SHP77 treated with DMSO at 0.1 percent for 48 hours (cell line): ENCODE results near the gene TMEM174.

Experiments used
- DNase-seq: peaks from one replicate; lab custom pipeline; 2025; lab: John Stamatoyannopoulos, UW

TMEM174 gene, protein sequence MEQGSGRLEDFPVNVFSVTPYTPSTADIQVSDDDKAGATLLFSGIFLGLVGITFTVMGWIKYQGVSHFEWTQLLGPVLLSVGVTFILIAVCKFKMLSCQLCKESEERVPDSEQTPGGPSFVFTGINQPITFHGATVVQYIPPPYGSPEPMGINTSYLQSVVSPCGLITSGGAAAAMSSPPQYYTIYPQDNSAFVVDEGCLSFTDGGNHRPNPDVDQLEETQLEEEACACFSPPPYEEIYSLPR

DNA sequence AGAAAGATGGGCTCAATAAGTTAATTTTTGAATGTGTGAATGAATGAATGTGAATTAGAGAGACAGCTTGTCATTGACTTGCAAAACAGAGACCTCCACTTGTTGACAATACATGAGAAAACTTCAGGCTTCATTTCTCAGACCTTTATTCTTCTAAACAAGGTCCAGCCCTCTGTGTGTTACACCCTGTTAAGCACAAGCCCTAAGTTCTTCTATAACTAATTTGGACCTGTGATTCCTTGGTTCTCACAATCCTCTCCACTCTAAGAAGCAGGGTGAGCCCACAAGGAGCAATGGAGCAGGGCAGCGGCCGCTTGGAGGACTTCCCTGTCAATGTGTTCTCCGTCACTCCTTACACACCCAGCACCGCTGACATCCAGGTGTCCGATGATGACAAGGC lies at the start of gene TMEM174:
Gene TMEM174, plus strand, starts transcription at position 243 of the 400 bp plus-strand sequence. Its CDS starts 51 bp downstream, at position 294.
- DNase-seq = no peak

GRCh38 chr5:73125289-73125688 lies 47.7 kb upstream of the TMEM174 start:
- no peak for DNase-seq

DNA sequence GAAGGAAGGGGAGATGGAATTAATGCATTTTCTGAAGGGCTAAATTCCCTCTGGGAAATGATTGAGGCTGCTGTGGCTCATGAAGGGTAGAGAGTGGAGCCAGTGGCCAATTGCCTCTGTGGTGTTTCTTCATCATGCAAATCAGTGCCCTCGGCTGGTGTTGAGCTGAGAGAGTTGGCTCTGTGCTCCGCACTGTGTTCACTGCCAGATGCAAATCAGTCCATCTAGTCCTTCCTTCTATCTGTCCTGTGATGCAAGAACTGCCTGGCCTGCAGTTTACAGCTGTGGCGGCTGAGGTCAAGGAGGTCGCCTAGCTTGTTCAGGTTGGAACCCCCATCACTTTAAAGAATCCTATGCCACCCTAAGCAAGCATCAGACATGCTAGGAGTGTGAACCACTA lies 46.6 kb upstream of the TMEM174 start:
- DNase-seq = no peak

DNA sequence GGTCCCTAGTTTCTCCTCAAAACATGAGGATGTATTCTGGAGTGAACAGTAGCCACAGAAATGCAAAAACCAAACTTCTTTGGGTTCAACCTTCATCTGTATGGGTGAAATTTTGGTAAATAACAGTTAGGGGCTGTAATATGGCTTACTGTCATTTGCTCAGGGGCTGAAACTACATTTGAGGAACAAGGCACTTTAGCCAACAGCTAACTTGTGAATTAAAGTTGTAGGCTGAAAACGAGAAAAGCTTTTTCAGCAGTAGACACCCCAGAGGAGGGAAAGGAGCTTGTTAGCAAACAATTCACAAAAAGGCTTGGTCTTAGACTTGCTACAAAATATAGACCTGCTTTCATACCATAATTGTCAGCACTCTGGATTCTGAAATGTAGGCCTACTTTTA lies 46.0 kb upstream of the TMEM174 start:
- no peak for DNase-seq

DNA sequence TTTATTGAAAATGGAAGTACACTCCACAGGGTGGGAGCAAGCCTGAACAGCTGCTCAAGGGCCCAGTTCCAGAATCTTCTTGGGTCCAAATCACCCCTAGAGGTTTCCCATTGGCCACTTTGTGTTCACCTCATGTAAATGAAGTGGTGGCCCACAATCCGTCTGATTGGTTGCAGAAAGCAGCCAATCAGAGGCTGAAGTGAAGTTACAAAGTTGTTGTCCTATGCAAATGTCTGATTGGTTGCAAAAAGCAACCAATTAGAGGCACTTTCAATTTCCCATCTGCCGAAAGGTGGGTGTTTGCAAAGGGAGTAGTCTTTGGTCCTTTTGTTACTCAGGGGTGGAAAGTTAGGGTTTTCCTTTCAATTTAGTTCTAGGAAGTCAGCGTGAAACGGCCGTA lies 43.9 kb upstream of the TMEM174 start:
- no peak for DNase-seq

- DNase-seq = no peak
These were observed 42.2 kb upstream of the TMEM174 start for GRCh38 chr5:73130811-73131210.

- DNase-seq = no peak
These were observed 41.1 kb upstream of the TMEM174 start for GRCh38 chr5:73131711-73132425.

DNA sequence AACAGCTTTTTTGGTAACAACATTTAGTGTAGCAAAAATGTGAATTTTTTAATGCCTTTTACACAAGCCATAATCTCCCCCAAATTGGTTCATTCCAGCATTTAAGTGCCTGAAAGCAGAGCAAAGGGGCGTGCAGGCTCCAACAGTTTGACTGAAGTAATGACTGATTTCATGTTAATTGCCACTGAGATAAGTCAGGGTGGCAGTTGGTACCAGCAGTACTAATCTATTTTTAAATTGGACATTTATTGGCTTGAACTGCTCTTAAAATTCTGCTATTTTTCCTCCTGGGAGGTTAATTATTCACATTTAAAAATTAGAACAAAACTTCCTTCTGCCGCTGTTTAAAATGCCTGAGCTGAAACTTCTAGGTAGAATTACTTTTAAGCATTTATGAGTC lies 40.2 kb upstream of the TMEM174 start:
- DNase-seq = no peak

GRCh38 chr5:73135021-73135420 lies 38.0 kb upstream of the TMEM174 start:
- no peak for DNase-seq

- DNase-seq = no peak
These were observed 37.5 kb upstream of the TMEM174 start for GRCh38 chr5:73135429-73136054.

DNA sequence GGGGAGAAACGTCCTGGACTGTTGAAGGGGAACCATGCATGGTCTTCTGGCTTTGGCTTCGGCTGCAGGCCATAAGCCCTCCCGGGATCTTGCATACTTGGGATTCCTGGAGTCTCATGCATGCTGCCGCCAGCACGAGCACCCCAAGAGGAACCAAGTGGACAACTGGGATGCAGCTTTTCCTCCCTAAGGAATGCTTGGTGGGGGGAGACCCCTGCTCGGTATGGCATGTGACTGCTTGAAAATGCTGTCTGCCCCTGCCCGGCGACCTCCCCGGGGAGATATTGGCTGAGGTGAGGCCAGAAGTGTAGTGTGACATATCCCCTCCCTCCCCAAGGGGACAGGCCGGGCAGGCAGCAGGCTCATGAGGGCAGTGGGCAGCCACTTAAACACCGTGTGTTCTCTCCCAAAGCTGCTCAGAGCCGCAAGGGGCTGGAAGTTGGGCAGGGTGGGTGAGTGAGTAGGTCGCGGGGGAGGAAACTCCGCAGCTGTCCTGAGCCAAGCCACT lies 36.9 kb upstream of the TMEM174 start:
- DNase-seq = no peak

DNA sequence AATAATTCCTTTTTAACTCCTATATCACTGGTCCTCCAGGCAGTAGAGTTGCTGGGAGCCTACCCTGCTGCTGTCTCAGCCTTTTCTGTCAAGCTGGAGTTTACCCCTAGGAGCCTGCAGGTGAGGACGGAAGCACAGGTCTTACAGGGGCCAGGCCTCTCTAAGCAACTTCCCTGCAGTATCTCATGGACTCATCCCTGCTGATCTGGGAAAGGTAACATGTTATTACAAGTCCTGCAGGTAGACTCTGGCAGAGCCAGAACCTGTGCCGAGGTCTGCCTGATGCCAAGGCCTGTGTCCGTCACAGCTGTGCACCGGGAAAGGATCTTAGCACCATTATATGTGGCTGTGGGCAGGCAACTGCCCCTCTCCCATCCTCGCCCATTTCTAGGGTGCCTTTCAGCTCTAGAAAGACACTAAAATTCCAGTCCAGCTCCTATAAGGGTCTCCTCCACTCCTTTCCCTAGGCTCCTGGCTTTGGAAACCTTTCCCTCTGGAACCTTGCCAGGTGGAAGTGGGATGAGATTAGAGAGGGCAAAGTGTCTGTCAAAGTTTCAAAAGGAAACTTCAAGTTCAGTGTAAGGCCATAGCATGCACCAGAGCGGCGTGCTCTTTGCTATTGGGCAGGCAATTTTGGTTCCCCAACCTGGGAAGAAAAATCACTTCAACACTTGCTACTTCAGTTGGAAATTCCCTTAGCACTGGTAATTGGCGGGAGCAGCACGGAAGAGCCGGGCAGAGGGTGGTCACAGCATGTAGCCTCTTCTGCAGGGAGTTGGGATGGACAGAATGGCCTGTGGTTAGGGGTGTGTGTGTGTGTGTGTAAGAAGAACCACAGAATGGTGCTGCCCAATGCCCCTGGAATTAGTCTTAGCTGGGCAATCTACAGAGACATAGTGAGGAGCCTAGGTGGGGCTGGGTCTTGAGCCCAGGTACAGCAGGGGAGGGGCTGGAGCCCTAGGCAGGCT lies 35.1 kb upstream of the TMEM174 start:
- DNase-seq = no peak

DNA sequence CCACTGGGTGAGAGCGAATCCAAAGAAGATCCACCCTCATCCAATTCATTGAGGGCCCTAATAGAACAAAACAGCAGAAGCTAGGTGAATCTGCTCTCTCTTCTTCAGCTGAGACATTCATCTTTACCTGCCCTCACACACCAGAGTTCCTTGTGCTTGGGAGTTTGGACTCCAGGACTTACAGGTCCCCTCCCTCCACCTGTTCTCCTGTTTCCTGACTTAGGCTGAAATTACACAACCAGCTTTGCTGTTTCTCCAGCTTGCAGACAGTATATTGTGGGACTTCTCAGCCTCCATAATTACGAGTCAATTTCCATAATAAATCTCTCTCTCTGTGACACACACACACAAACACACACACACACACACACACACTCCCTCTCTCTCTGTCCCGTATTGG lies 33.5 kb upstream of the TMEM174 start:
- no peak for DNase-seq

DNA sequence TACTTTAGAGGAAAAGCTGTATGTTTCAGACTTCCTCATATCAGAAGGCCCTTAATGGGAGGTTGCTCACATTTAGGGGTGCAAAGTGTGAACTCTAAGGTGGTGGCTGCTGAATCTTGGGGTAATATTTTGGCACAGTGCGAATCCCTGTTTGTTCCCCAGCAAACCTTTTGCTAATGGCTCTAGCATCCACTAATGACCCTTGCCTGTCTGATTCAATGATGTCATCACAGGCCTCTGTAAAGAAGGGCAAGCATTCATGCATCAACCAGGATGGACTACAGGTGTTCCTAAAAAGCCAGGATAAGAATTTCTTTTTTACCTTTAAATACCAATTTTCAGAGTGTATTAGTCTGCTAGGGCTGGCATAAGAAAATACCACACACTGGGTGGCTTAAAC lies 32.2 kb upstream of the TMEM174 start:
- no peak for DNase-seq

- DNase-seq = no peak
These were observed 31.0 kb upstream of the TMEM174 start for GRCh38 chr5:73142035-73142434.

DNA sequence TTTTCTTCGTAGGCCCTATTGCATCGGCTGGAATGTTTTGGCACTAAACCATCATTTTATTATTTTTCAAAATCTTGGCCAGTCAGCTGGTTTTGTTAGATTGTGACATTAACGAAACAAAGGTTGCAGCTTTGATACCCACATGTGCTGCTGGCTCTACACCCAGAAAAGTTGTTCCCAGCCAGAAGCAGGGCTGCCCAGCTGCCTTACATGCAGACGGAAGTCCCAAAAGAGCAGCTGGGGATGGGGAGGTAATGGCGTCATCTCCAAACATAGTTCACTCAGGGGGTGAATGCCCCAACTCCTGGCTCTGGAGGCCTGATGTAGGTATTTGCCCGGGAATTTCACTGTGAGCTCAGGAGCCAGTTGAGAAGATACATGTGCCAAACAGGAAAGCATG lies 29.3 kb upstream of the TMEM174 start:
- DNase-seq = no peak

GRCh38 chr5:73149540-73149939 lies 23.5 kb upstream of the TMEM174 start:
- DNase-seq = no peak

DNA sequence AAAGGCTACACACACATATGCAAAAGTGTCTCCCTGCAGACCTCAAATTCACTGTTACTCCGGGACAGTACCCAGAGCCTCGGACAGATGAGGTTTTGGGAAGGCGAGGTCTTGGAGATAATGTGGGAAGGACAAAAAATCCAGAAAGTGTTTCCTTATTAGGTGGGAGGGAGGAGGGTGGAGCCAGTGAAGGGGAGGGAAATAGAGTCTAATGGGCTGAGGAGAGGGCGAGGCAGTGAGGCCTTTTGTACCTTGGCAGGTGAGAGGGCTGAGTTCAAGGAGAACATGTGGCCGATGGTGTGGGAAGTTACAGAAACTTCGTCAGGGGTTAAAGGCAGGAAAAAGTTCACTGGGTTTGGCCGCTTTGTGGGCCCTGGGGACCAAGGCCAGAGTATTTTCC lies 22.1 kb upstream of the TMEM174 start:
- DNase-seq = no peak

GRCh38 chr5:73151766-73152410 lies 21.1 kb upstream of the TMEM174 start:
- no peak for DNase-seq

GRCh38 chr5:73152411-73153388 lies 20.3 kb upstream of the TMEM174 start:
- DNase-seq = no peak
